HS-5 (cell line): ENCODE results near the gene NDST4.

ENCODE experiments used
- DNase-seq: peaks from one replicate; pipeline ENCODE4 v3.0.0-alpha.2; 2012; ENCODE audit warnings: low read depth

NDST4 gene

GRCh38 chr4:114785570-114785969 is 327.9 kb downstream of the NDST4 start:
- no peak for DNase-seq

GRCh38 chr4:114783215-114783595 is 330.2 kb downstream of the NDST4 start:
- DNase-seq: no peak

- DNase-seq: no peak
Measured at GRCh38 chr4:114782415-114783214, 330.8 kb downstream of the NDST4 start.

- no peak for DNase-seq
Measured at GRCh38 chr4:114780205-114780604, 333.2 kb downstream of the NDST4 start.
